Endothelial cell of umbilical vein (primary cell): ENCODE measurements around the gene AP2B1. TPM values are rescaled to one million over a fixed set of nuclear protein-coding genes. Genes with fewer than 3 reads are reported as not detected.

Source experiments
- BruUV-seq: library from RNA; stranded (reverse); fragments of 400-500 nt; replicated peaks from 2 replicates; lab custom pipeline; 2021; lab: Mats Ljungman, UMichigan
- CTCF ChIA-PET: fragments of 300-600, 350-600 bp; sonication (Branson Sonifier 250); formaldehyde crosslinking; loops from one replicate; lab custom pipeline; 2021; ENCODE audit warnings: antibody characterized with exemption, inconsistent platforms; lab: Charles Lee
- POLR2A ChIA-PET: fragments of 300-600, 350-600 bp; sonication (Branson Sonifier 250); formaldehyde crosslinking; loops from one replicate; lab custom pipeline; 2021; ENCODE audit warnings: antibody characterized with exemption, inconsistent platforms; lab: Charles Lee
- DNase-seq: peaks from one replicate; pipeline ENCODE4 v3.0.0-alpha.2; 2011; ENCODE audit warnings: low read depth, low spot score
- FAIRE-seq: peaks from 2 replicates; lab custom pipeline; 2011; peaks lifted over from hg19 to GRCh38; lab: Jason Lieb, UNC
- H2AFZ ChIP-seq: 2 replicates; pipeline ENCODE4 v1.6.0; 2012; ENCODE audit warnings: low read depth, low read length, control low read depth, inconsistent platforms
- H3K27ac ChIP-seq: 2 replicates; pipeline ENCODE4 v1.5.1; 2011; ENCODE audit warnings: low read depth, mild to moderate bottlenecking, control low read depth, low read length, moderate library complexity; ENCODE audit not compliant: insufficient read depth
- H3K27me3 ChIP-seq, 2 experiments: 2 replicates each; pipeline versions ENCODE4 v1.6.0 to v1.6.1; 2011; ENCODE audit warnings: low read length in 2 of 2, mixed read lengths in 1 of 2; ENCODE audit not compliant: control insufficient read depth in 2 of 2, insufficient read depth in 2 of 2
- H3K36me3 ChIP-seq, 2 experiments: 2 replicates in 1 of 2; 3 replicates in 1 of 2; pipeline ENCODE4 v1.5.1; 2011; ENCODE audit warnings: low read length in 2 of 2, mild to moderate bottlenecking in 1 of 2, moderate library complexity in 1 of 2; ENCODE audit not compliant: control insufficient read depth in 2 of 2, insufficient read depth in 2 of 2; ENCODE audit errors: extremely low read depth in 1 of 2
- H3K4me1 ChIP-seq: 3 replicates; pipeline ENCODE4 v1.5.1; 2011; ENCODE audit warnings: mild to moderate bottlenecking, low read length; ENCODE audit not compliant: control insufficient read depth, insufficient read depth; ENCODE audit errors: extremely low read depth
- H3K4me2 ChIP-seq: 2 replicates; pipeline ENCODE4 v1.6.1; 2011; ENCODE audit warnings: low read length, control low read depth, mixed read lengths; ENCODE audit not compliant: insufficient read depth
- H3K4me3 ChIP-seq, 3 experiments: fragments of 200-600 bp in 1 of 3; sonication (generic), shearing (Covaris generic) in 1 of 3; replicated peaks in 1 of 3; 2 replicates each; pipeline ENCODE4 v1.5.1; 2011 to 2016; ENCODE audit warnings: control low read depth in 3 of 3, low read length in 3 of 3, mild to moderate bottlenecking in 2 of 3, inconsistent platforms in 1 of 3, low read depth in 1 of 3, moderate library complexity in 1 of 3; ENCODE audit not compliant: insufficient read depth in 1 of 3
- H3K79me2 ChIP-seq: 2 replicates; pipeline ENCODE4 v1.6.0; 2012; ENCODE audit warnings: low read length, inconsistent platforms; ENCODE audit not compliant: control insufficient read depth, insufficient read depth
- H3K9ac ChIP-seq: replicated peaks from 2 replicates; pipeline ENCODE3; 2011; ENCODE audit warnings: low read length, control low read depth; ENCODE audit not compliant: insufficient read depth; ENCODE audit errors: extremely low read depth
- H3K9me1 ChIP-seq: replicated peaks from 3 replicates; pipeline ENCODE4 v1.6.0; 2011; ENCODE audit warnings: mild to moderate bottlenecking, low read length; ENCODE audit not compliant: control insufficient read depth, insufficient read depth; ENCODE audit errors: extremely low read depth
- H3K9me3 ChIP-seq: replicated peaks from 2 replicates; pipeline ENCODE4 v1.5.1; 2012; ENCODE audit warnings: low read length, inconsistent platforms; ENCODE audit not compliant: control insufficient read depth, insufficient read depth
- H4K20me1 ChIP-seq: replicated peaks from 2 replicates; pipeline ENCODE3; 2011; ENCODE audit warnings: mild to moderate bottlenecking, low read length; ENCODE audit not compliant: control insufficient read depth, insufficient read depth; ENCODE audit errors: extremely low read depth
- FOS ChIP-seq: IDR thresholded peaks from 2 replicates; pipeline ENCODE4 v1.6.1; 2011; ENCODE audit warnings: mild to moderate bottlenecking, low read length, moderate library complexity, borderline replicate concordance; ENCODE audit not compliant: insufficient read depth
- GATA2 ChIP-seq: IDR thresholded peaks from 2 replicates; pipeline ENCODE4 v1.7.0; 2011; ENCODE audit warnings: low read depth, mild to moderate bottlenecking, moderate library complexity, mixed read lengths, low read length; ENCODE audit not compliant: insufficient read length, insufficient read depth
- POLR2A ChIP-seq: IDR thresholded peaks from 2 replicates; pipeline ENCODE4 v1.6.1; 2012; ENCODE audit warnings: low read depth, mild to moderate bottlenecking, control low read depth, low read length
- POLR2AphosphoS5 ChIP-seq: IDR thresholded peaks from 2 replicates; pipeline ENCODE4 v1.6.1; 2012; ENCODE audit warnings: low read depth, mild to moderate bottlenecking, control low read depth, low read length, moderate library complexity; ENCODE audit not compliant: insufficient read depth
- dilution Hi-C: fragments of 300-500 bp; cut with MboI; formaldehyde crosslinking; loops from one replicate; pipeline ENCODE4 v1.15.0; 2019; ENCODE audit warnings: low sequenced_read_pairs; ENCODE audit not compliant: extremely low pct_ligation_motif_present
- intact Hi-C: fragments of 100-400 bp; cut with micrococcal nuclease; formaldehyde crosslinking; loops from one replicate; pipeline ENCODE4 v1.10.0; 2022
- polyA plus RNA-seq, 4 experiments: library from polyadenylated mRNA; depleted of rRNA in 3 of 4; stranded (reverse) in 3 of 4; unstranded in 1 of 4; fragments of >200 nt; gene quantifications; 2 replicates each; pipeline versions ENCODE4 v1.2.1 to v1.2.3, GENCODE V29; 2011 to 2012; ENCODE audit warnings: missing spikeins in 1 of 4
- total RNA-seq: library from RNA; stranded (reverse); gene quantifications from 2 replicates; pipeline ENCODE4 v1.2.3, GENCODE V29; 2021
- TF ChIP-seq, protein P1 (sequence below), 2 donors: IDR thresholded peaks; 1 replicate in 1 of 2; 2 replicates in 1 of 2; pipeline ENCODE4 v1.5.1; 2011; ENCODE audit warnings: low read length in 2 of 2, mild to moderate bottlenecking in 2 of 2, moderate library complexity in 2 of 2, control low read depth in 1 of 2, inconsistent platforms in 1 of 2, low read depth in 1 of 2; ENCODE audit not compliant: insufficient read depth in 1 of 2; ENCODE audit errors: extremely low read depth in 1 of 2
- TF ChIP-seq, protein P2 (sequence below): IDR thresholded peaks from 2 replicates; pipeline ENCODE4 v1.6.1; 2011; ENCODE audit not compliant: insufficient read depth, insufficient read length

AP2B1 gene
- total and polyA plus RNA-seq, 2 donors (not counting 3 experiments of a cell fraction or from before 2014, with no cell fraction given) = 106 to 198 TPM

DNA sequence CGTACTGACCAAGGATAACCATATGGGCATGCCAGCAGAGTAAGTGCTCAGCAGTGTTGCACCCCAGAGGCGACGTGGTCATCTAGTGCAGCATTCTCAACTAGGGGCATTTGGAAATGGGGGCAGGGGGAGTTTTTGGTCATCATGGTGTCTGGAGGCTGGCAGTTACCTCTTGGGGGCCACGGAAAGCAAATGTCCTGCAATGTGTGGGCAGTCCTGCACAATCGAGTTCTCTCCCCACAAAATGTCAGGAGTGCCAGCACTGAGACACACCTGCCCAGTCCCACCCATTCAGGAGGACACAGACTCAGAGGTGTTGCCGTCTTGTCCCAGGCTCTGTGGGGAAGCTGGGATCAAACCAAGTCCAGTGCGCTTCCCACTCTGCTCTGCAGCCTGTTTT lies 147.3 kb downstream of the AP2B1 start:
- dilution Hi-C loops = loop anchor here (25.0 kb wide), 1 partner anchor 122 kb away; no protein-coding TSS in a partner anchor
- POLR2A ChIA-PET = no interaction called here

DNA sequence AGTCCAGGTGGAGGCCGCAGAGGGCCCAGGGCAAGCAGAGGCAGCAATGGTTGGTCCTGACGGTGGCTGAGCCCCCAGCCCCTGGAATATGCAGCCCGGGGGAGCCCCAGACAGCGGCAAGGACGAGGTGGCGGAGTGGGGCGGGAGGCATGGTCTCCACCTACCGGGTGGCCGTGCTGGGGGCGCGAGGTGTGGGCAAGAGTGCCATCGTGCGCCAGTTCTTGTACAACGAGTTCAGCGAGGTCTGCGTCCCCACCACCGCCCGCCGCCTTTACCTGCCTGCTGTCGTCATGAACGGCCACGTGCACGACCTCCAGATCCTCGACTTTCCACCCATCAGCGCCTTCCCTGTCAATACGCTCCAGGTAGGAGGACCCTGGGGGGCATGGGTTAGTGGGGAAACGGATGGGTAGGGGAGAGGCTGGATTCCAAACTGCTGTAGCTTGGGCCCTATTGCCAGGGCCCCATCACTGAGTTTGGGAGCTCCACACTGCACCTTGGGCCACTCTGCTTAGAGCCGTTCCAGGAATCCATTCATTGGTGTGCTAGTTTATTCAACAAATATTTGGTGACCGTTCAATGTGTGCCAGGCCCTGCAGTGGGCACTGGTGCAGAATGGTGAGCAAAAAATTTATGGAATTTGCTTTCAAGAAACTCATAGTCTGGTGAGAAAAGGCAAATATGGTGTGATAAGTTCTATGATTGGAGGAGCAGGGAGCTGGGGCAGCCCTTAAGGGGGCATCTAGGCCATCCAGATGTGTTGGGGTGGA lies 148.1 kb downstream of the AP2B1 start:
- Histone ChIP-seq H3K4me2 (no peak overlapping the region), H3K27ac (no peak overlapping the region), H3K9me1 (no peaks in the 10 kb centered on the region), H3K79me2 (no peaks in the 10 kb centered on the region), H3K4me3 (no peak overlapping the region), H3K9ac (no peak overlapping the region), H3K27me3 (peaks cover 19 to 24% of the 10 kb centered on the region in 2 experiments), H3K36me3 (no peaks in the 10 kb centered on the region), H3K4me1 (peaks cover 4% of the 10 kb centered on the region), H2AFZ (no peak overlapping the region), H3K9me3 (no peaks in the 10 kb centered on the region), H4K20me1 (no peaks in the 10 kb centered on the region)
- FAIRE-seq (no peak), DNase-seq (no peak)
- dilution Hi-C loops = loop anchor here (25.0 kb wide), 1 partner anchor 123 kb away; no protein-coding TSS in a partner anchor
- ChIA-PET CTCF (interaction anchor here (1.4 to 1.6 kb wide), 2 partner anchors 12 to 13 kb away, joined by 4 read pairs; no protein-coding TSS in a partner anchor), POLR2A (no interaction called here)
- TF ChIP-seq, protein P1, sequence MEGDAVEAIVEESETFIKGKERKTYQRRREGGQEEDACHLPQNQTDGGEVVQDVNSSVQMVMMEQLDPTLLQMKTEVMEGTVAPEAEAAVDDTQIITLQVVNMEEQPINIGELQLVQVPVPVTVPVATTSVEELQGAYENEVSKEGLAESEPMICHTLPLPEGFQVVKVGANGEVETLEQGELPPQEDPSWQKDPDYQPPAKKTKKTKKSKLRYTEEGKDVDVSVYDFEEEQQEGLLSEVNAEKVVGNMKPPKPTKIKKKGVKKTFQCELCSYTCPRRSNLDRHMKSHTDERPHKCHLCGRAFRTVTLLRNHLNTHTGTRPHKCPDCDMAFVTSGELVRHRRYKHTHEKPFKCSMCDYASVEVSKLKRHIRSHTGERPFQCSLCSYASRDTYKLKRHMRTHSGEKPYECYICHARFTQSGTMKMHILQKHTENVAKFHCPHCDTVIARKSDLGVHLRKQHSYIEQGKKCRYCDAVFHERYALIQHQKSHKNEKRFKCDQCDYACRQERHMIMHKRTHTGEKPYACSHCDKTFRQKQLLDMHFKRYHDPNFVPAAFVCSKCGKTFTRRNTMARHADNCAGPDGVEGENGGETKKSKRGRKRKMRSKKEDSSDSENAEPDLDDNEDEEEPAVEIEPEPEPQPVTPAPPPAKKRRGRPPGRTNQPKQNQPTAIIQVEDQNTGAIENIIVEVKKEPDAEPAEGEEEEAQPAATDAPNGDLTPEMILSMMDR (IDR thresholded peaks at IDR 0.05; ENCODE audit: extremely low read depth in 1 of 2, insufficient read depth in 1 of 2, low read depth in 1 of 2, low read length in 2 of 2) = no peak
- TF ChIP-seq GATA2 (no peak), FOS (no peak)
- BruUV-seq = no TSS peak
- intact Hi-C loops = no loop called here

More for the DNA sequence above, 147.3 kb downstream of the AP2B1 start:
- Histone ChIP-seq H3K9me1 (no peaks in the 10 kb centered on the region), H3K9me3 (no peaks in the 10 kb centered on the region), H3K79me2 (no peaks in the 10 kb centered on the region), H3K27me3 (peaks cover 13 to 21% of the 10 kb centered on the region in 2 experiments), H3K27ac (no peak overlapping the region), H3K36me3 (no peaks in the 10 kb centered on the region), H2AFZ (no peak overlapping the region), H3K4me2 (no peak overlapping the region), H4K20me1 (no peaks in the 10 kb centered on the region), H3K4me1 (peaks cover 4% of the 10 kb centered on the region), H3K4me3 (no peak overlapping the region), H3K9ac (no peak overlapping the region)
- DNase-seq (no peak), FAIRE-seq (no peak)
- intact Hi-C loops = no loop called here
- CTCF ChIA-PET = interaction anchor here (1.7 kb wide), 1 partner anchor 13 kb away, joined by 6 read pairs; no protein-coding TSS in a partner anchor
- TF ChIP-seq, protein P2, sequence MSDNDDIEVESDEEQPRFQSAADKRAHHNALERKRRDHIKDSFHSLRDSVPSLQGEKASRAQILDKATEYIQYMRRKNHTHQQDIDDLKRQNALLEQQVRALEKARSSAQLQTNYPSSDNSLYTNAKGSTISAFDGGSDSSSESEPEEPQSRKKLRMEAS = no peak
- TF ChIP-seq POLR2A (no peak), POLR2AphosphoS5 (no peak)
- no TSS peak for BruUV-seq
